Dedifferentiated amniotic fluid mesenchymal stem cell (primary cell): Measurements from ENCODE around the gene WASF3.
"Not testable (repeated sequence)": the region's sequence is repeated elsewhere in the genome, so short reads cannot be mapped to it uniquely, and the experiment has no call there.

Experiments
- DNase-seq: peaks from one replicate; pipeline ENCODE4 v3.0.0-alpha.2; 2016; ENCODE audit errors: extremely low spot score

Gene WASF3

GRCh38 chr13:26626271-26626670 lies 68.8 kb downstream of the WASF3 start:
- no peak for DNase-seq

GRCh38 chr13:26628706-26629105 lies 71.2 kb downstream of the WASF3 start:
- DNase-seq = no peak

GRCh38 chr13:26629260-26629825 lies 71.9 kb downstream of the WASF3 start:
- no peak for DNase-seq

- DNase-seq = not testable (repeated sequence)
Observed at GRCh38 chr13:26635634-26636033, 78.2 kb downstream of the WASF3 start.

GRCh38 chr13:26636073-26636472 lies 78.6 kb downstream of the WASF3 start:
- not testable (repeated sequence) for DNase-seq

GRCh38 chr13:26646603-26647002 lies 89.1 kb downstream of the WASF3 start:
- no peak for DNase-seq

- no peak for DNase-seq
Observed at GRCh38 chr13:26651234-26651633, 93.8 kb downstream of the WASF3 start.

- no peak for DNase-seq
Observed at GRCh38 chr13:26653310-26653709, 95.8 kb downstream of the WASF3 start.

GRCh38 chr13:26653842-26654241 lies 96.4 kb downstream of the WASF3 start:
- no peak for DNase-seq

- DNase-seq = peak; percentile 31
Observed at GRCh38 chr13:26656919-26657318, 99.4 kb downstream of the WASF3 start.

GRCh38 chr13:26658448-26659385 lies 101.2 kb downstream of the WASF3 start:
- no peak for DNase-seq

- DNase-seq = no peak
Observed at GRCh38 chr13:26660185-26660584, 102.7 kb downstream of the WASF3 start.

GRCh38 chr13:26660766-26661165 lies 103.3 kb downstream of the WASF3 start:
- no peak for DNase-seq

- DNase-seq = no peak
Observed at GRCh38 chr13:26663791-26664190, 106.3 kb downstream of the WASF3 start.

GRCh38 chr13:26664286-26664685 lies 106.8 kb downstream of the WASF3 start:
- DNase-seq = no peak

GRCh38 chr13:26664876-26665275 lies 107.4 kb downstream of the WASF3 start:
- no peak for DNase-seq

- DNase-seq = no peak
Observed at GRCh38 chr13:26668357-26669146, 111.1 kb downstream of the WASF3 start.

GRCh38 chr13:26673890-26674289 lies 116.4 kb downstream of the WASF3 start:
- no peak for DNase-seq

GRCh38 chr13:26677156-26677555 lies 119.7 kb downstream of the WASF3 start:
- DNase-seq = no peak

GRCh38 chr13:26678330-26678729 lies 120.8 kb downstream of the WASF3 start:
- DNase-seq = no peak

GRCh38 chr13:26678796-26679195 lies 121.3 kb downstream of the WASF3 start:
- DNase-seq = no peak

- DNase-seq = peak; percentile 26
Observed at GRCh38 chr13:26679411-26680122, 122.1 kb downstream of the WASF3 start.
